ENCODE measurements around the gene SLC38A8. TPM values are rescaled to one million over a fixed set of nuclear protein-coding genes. Genes with fewer than 3 reads are reported as not detected.

The SLC38A8 gene
- total RNA-seq, result not detected

- no peak for DNase-seq (ENCODE audit: low spot score in 2 of 2)
- H3K4me3 ChIP-seq (ENCODE audit: low read depth, poor library complexity, severe bottlenecking), result no peak within 1 kb of the TSS
- no peak for TF ChIP-seq POLR2A (IDR thresholded peaks at IDR 0.05)
- TF ChIP-seq CTCF (IDR thresholded peaks at IDR 0.05), result no peak
- WGBS, 2 donors, result 69 to 71% methylated on average over 7 to 9 of the region's 9 CpGs
- intact Hi-C loops (cut with DNase I; ENCODE audit: low total_unique reads), result no loop called here
Measured at GRCh38 chr16:84042308-84042878, at the start of gene SLC38A8. TSS of gene SLC38A8 (minus strand) at chr16:84042795. CDS start at chr16:84042157, 638 bp downstream.

GRCh38 chr16:84091460-84091859, 48.9 kb upstream of the SLC38A8 start:
- H3K4me3 ChIP-seq (ENCODE audit: low read depth, poor library complexity, severe bottlenecking), result no peak overlapping the region
- WGBS, 2 donors, result 83 to 88% methylated on average over 10 of the region's 10 CpGs
- no peak for DNase-seq (ENCODE audit: low spot score in 2 of 2)
- intact Hi-C loops (cut with DNase I; ENCODE audit: low total_unique reads), result no loop called here
- TF ChIP-seq CTCF (IDR thresholded peaks at IDR 0.05) (no peak), POLR2A (IDR thresholded peaks at IDR 0.05) (no peak)

GRCh38 chr16:84090211-84090610, 47.6 kb upstream of the SLC38A8 start:
- no peak for DNase-seq (ENCODE audit: low spot score in 2 of 2)
- intact Hi-C loops (cut with DNase I; ENCODE audit: low total_unique reads), result no loop called here
- WGBS, 2 donors, result 94% methylated on average over 9 of the region's 9 CpGs
- no peak for TF ChIP-seq POLR2A (IDR thresholded peaks at IDR 0.05)
- TF ChIP-seq CTCF (IDR thresholded peaks at IDR 0.05), result no peak
- no peak overlapping the region for H3K4me3 ChIP-seq (ENCODE audit: low read depth, poor library complexity, severe bottlenecking)

GRCh38 chr16:84088695-84089395, 46.2 kb upstream of the SLC38A8 start:
- no peak for DNase-seq (ENCODE audit: low spot score in 2 of 2)
- TF ChIP-seq CTCF (IDR thresholded peaks at IDR 0.05) (no peak), POLR2A (IDR thresholded peaks at IDR 0.05) (no peak)
- WGBS, 2 donors, result 74 to 80% methylated on average over 15 of the region's 15 CpGs
- no peak overlapping the region for H3K4me3 ChIP-seq (ENCODE audit: low read depth, poor library complexity, severe bottlenecking)
- intact Hi-C loops (cut with DNase I; ENCODE audit: low total_unique reads), result no loop called here

- TF ChIP-seq CTCF (IDR thresholded peaks at IDR 0.05), result no peak
- TF ChIP-seq POLR2A (IDR thresholded peaks at IDR 0.05), result no peak
- no peak for DNase-seq (ENCODE audit: low spot score in 2 of 2)
- intact Hi-C loops (cut with DNase I; ENCODE audit: low total_unique reads), result no loop called here
- H3K4me3 ChIP-seq (ENCODE audit: low read depth, poor library complexity, severe bottlenecking), result no peak overlapping the region
- WGBS, 2 donors, result 76 to 81% methylated on average over 11 of the region's 11 CpGs
Measured at GRCh38 chr16:84087466-84088151, 45.0 kb upstream of the SLC38A8 start.

Measured in lower leg skin (tissue), 4 donors.